GM12874 (cell line): Measurements from ENCODE around the gene LEFTY1.

Experiments
- TF ChIP-seq, protein P1 (sequence below): IDR thresholded peaks from 2 replicates; pipeline ENCODE4 v1.5.1; 2011; ENCODE audit warnings: low read depth, mild to moderate bottlenecking, control low read depth, low read length, moderate library complexity; ENCODE audit not compliant: insufficient read depth

LEFTY1 gene

GRCh38 chr1:225930566-225930965, 41.6 kb upstream of the LEFTY1 start:
- TF ChIP-seq, protein P1, sequence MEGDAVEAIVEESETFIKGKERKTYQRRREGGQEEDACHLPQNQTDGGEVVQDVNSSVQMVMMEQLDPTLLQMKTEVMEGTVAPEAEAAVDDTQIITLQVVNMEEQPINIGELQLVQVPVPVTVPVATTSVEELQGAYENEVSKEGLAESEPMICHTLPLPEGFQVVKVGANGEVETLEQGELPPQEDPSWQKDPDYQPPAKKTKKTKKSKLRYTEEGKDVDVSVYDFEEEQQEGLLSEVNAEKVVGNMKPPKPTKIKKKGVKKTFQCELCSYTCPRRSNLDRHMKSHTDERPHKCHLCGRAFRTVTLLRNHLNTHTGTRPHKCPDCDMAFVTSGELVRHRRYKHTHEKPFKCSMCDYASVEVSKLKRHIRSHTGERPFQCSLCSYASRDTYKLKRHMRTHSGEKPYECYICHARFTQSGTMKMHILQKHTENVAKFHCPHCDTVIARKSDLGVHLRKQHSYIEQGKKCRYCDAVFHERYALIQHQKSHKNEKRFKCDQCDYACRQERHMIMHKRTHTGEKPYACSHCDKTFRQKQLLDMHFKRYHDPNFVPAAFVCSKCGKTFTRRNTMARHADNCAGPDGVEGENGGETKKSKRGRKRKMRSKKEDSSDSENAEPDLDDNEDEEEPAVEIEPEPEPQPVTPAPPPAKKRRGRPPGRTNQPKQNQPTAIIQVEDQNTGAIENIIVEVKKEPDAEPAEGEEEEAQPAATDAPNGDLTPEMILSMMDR = no peak

GRCh38 chr1:225928186-225929175, 39.5 kb upstream of the LEFTY1 start:
- TF ChIP-seq, protein P1 = no peak

GRCh38 chr1:225926551-225927113, 37.7 kb upstream of the LEFTY1 start:
- TF ChIP-seq, protein P1 = no peak

GRCh38 chr1:225923692-225924555, 35.0 kb upstream of the LEFTY1 start, which contains the start of gene PYCR2:
Gene PYCR2 (minus strand): TSS chr1:225924250. CDS start chr1:225924110, 140 bp downstream.
- TF ChIP-seq, protein P1 = no peak

GRCh38 chr1:225923381-225923691, 34.4 kb upstream of the LEFTY1 start:
- TF ChIP-seq, protein P1 = no peak

GRCh38 chr1:225921734-225922709, 33.1 kb upstream of the LEFTY1 start:
- TF ChIP-seq, protein P1 = no peak
